Astrocyte (in vitro differentiated cells and primary cell): ENCODE results near the gene ACTR1A. TPM values are rescaled to one million over a fixed set of nuclear protein-coding genes. Genes with fewer than 3 reads are reported as not detected.

ENCODE experiments used
- DNase-seq: peaks from one replicate; pipeline ENCODE4 v3.0.0-alpha.2; 2010; ENCODE audit warnings: low read depth
- FAIRE-seq: peaks from 2 replicates; lab custom pipeline; 2011; peaks lifted over from hg19 to GRCh38; lab: Jason Lieb, UNC
- H2AFZ ChIP-seq: 2 replicates; pipeline ENCODE4 v1.6.0; 2012; ENCODE audit warnings: low read depth, low read length, inconsistent platforms
- H3K27ac ChIP-seq: 2 replicates; pipeline ENCODE4 v1.5.1; 2011; ENCODE audit warnings: low read depth, low read length, inconsistent platforms
- H3K27me3 ChIP-seq: 2 replicates; pipeline ENCODE4 v1.6.0; 2011; ENCODE audit warnings: low read length, inconsistent platforms; ENCODE audit not compliant: insufficient read depth
- H3K36me3 ChIP-seq: 2 replicates; pipeline ENCODE4 v1.5.1; 2011; ENCODE audit warnings: low read length, inconsistent platforms; ENCODE audit not compliant: insufficient read depth
- H3K4me1 ChIP-seq: 2 replicates; pipeline ENCODE4 v1.5.1; 2011; ENCODE audit warnings: low read length, inconsistent platforms; ENCODE audit not compliant: insufficient read depth
- H3K4me2 ChIP-seq: 2 replicates; pipeline ENCODE4 v1.6.0; 2012; ENCODE audit warnings: low read length, inconsistent platforms
- H3K4me3 ChIP-seq: 2 replicates; pipeline ENCODE4 v1.5.1; 2011; ENCODE audit warnings: low read depth, mild to moderate bottlenecking, low read length, inconsistent platforms; ENCODE audit not compliant: insufficient read depth
- H3K79me2 ChIP-seq: 2 replicates; pipeline ENCODE4 v1.6.0; 2012; ENCODE audit warnings: mild to moderate bottlenecking, low read length, inconsistent platforms; ENCODE audit not compliant: insufficient read depth
- H3K9ac ChIP-seq: 2 replicates; pipeline ENCODE4 v1.6.0; 2012; ENCODE audit warnings: mild to moderate bottlenecking, low read length, inconsistent platforms
- H3K9me3 ChIP-seq: 2 replicates; pipeline ENCODE4 v1.5.1; 2012; ENCODE audit warnings: low read depth, mild to moderate bottlenecking, low read length, inconsistent platforms; ENCODE audit not compliant: insufficient read depth
- H4K20me1 ChIP-seq: 2 replicates; pipeline ENCODE4 v1.6.0; 2012; ENCODE audit warnings: low read length, inconsistent platforms; ENCODE audit not compliant: insufficient read depth
- H3K27ac Mint-ChIP-seq: one replicate; pipeline ENCODE4 v1.8.0; 2021; ENCODE audit warnings: mild to moderate bottlenecking, mixed read lengths; ENCODE audit not compliant: unreplicated experiment
- H3K27me3 Mint-ChIP-seq: one replicate; pipeline ENCODE4 v1.8.0; 2021; ENCODE audit warnings: low read depth, mixed read lengths; ENCODE audit not compliant: unreplicated experiment
- H3K36me3 Mint-ChIP-seq: one replicate; pipeline ENCODE4 v1.8.0; 2021; ENCODE audit warnings: low read depth, mixed read lengths; ENCODE audit not compliant: unreplicated experiment
- H3K4me1 Mint-ChIP-seq: one replicate; pipeline ENCODE4 v1.8.0; 2021; ENCODE audit warnings: low read depth, mixed read lengths; ENCODE audit not compliant: unreplicated experiment
- H3K4me3 Mint-ChIP-seq: one replicate; pipeline ENCODE4 v1.8.0; 2021; ENCODE audit warnings: mild to moderate bottlenecking, moderate library complexity, mixed read lengths; ENCODE audit not compliant: unreplicated experiment
- H3K9me3 Mint-ChIP-seq: one replicate; pipeline ENCODE4 v1.8.0; 2021; ENCODE audit warnings: mild to moderate bottlenecking, mixed read lengths; ENCODE audit not compliant: unreplicated experiment
- EZH2 ChIP-seq: IDR thresholded peaks from 2 replicates; pipeline ENCODE4 v1.6.1; 2012; ENCODE audit warnings: mild to moderate bottlenecking, low read length, inconsistent platforms; ENCODE audit not compliant: insufficient read depth
- total RNA-seq: library from RNA; stranded (reverse); gene quantifications from 2 replicates; pipeline ENCODE4 v1.2.1, GENCODE V29; 2021
- TF ChIP-seq, protein P1 (sequence below): IDR thresholded peaks from 2 replicates; pipeline ENCODE4 v1.5.1; 2011; ENCODE audit warnings: low read depth, mild to moderate bottlenecking, inconsistent platforms, low read length, moderate library complexity; ENCODE audit not compliant: insufficient read depth

Gene ACTR1A
- total RNA-seq, 1 donor from 2014 or later: 155 TPM

- no peak within 1 kb of the TSS for H3K27ac ChIP-seq
- peaks cover 27% of the 10 kb centered on the region for H3K4me1 ChIP-seq
- Mint-ChIP-seq H3K27me3 (no peaks in the 10 kb centered on the region), H3K27ac (no peak within 1 kb of the TSS), H3K9me3 (no peaks in the 10 kb centered on the region), H3K36me3 (peaks cover 2% of the 10 kb centered on the region), H3K4me3 (peak within 1 kb of the TSS; percentile 79), H3K4me1 (peaks cover 28% of the 10 kb centered on the region)
- H3K9me3 ChIP-seq: no peaks in the 10 kb centered on the region
- no peaks in the 10 kb centered on the region for H4K20me1 ChIP-seq
- FAIRE-seq (no peak), DNase-seq (no peak)
- peak within 1 kb of the TSS; percentile 69 for H3K4me3 ChIP-seq
- peak within 1 kb of the TSS; percentile 90 for H2AFZ ChIP-seq
- H3K9ac ChIP-seq: peak within 1 kb of the TSS; percentile 74
- H3K79me2 ChIP-seq: no peaks in the 10 kb centered on the region
- peak within 1 kb of the TSS; percentile 99 for H3K4me2 ChIP-seq
- peak; percentile 13 for TF ChIP-seq EZH2
- TF ChIP-seq, protein P1, sequence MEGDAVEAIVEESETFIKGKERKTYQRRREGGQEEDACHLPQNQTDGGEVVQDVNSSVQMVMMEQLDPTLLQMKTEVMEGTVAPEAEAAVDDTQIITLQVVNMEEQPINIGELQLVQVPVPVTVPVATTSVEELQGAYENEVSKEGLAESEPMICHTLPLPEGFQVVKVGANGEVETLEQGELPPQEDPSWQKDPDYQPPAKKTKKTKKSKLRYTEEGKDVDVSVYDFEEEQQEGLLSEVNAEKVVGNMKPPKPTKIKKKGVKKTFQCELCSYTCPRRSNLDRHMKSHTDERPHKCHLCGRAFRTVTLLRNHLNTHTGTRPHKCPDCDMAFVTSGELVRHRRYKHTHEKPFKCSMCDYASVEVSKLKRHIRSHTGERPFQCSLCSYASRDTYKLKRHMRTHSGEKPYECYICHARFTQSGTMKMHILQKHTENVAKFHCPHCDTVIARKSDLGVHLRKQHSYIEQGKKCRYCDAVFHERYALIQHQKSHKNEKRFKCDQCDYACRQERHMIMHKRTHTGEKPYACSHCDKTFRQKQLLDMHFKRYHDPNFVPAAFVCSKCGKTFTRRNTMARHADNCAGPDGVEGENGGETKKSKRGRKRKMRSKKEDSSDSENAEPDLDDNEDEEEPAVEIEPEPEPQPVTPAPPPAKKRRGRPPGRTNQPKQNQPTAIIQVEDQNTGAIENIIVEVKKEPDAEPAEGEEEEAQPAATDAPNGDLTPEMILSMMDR: no peak
- no peaks in the 10 kb centered on the region for H3K27me3 ChIP-seq
- no peaks in the 10 kb centered on the region for H3K36me3 ChIP-seq
These were observed 51.2 kb downstream of the ACTR1A start, which contains the start of gene C10orf95 for GRCh38 chr10:102451105-102451969. TSS of gene C10orf95 (minus strand) at chr10:102451543. CDS start at chr10:102451093, 450 bp downstream.

DNA sequence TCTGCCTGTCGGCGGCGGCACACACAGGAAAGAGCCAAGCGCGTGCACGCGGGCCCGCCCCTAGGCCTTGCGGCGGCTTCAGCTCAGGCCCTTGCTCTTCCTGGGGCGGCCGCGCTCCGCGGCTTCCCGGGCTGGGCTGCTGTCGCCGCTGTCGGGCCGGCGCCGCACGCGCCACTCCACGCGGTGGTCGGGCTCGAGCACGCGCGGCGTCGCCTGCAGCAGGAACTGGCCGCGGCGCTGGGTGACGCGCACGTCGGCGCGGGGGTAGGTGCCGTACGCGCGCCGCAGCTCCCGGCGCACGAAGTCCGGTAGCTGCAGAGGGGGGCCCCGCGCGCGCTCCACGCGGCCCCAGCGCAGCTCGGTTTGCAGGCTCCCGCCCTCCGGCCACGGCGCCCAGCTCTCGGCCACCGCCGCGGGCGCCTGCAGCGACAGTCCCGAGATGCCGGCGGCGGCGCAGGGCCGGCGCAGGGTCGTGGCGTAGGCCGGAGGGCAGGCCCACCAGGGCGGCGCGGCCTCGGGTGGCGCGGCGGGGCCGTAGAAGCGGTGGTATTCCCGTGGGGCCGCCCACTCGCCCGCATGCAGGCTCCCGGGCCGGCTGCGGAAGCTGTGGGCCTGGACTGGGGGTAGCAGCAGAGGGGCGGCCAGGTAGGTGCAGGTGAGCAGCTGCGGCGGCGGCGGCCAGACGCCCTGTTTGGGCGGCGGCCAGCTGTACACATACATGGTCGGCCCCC lies 52.0 kb downstream of the ACTR1A start:
- Histone ChIP-seq H3K9ac (peak overlapping the region; percentile 74), H3K4me3 (peak overlapping the region; percentile 69), H3K4me2 (peak overlapping the region; percentile 99), H3K27ac (no peak overlapping the region), H3K36me3 (no peaks in the 10 kb centered on the region), H3K27me3 (no peaks in the 10 kb centered on the region), H4K20me1 (no peaks in the 10 kb centered on the region), H3K9me3 (no peaks in the 10 kb centered on the region), H3K79me2 (no peaks in the 10 kb centered on the region), H3K4me1 (peaks cover 23% of the 10 kb centered on the region), H2AFZ (peak overlapping the region; percentile 90)
- no peak for FAIRE-seq
- Mint-ChIP-seq H3K9me3 (no peaks in the 10 kb centered on the region), H3K27me3 (no peaks in the 10 kb centered on the region), H3K27ac (no peak overlapping the region), H3K4me3 (peak overlapping the region; percentile 92), H3K4me1 (peaks cover 20% of the 10 kb centered on the region), H3K36me3 (peaks cover 2% of the 10 kb centered on the region)
- peak; percentile 62 for DNase-seq
- no peak for TF ChIP-seq EZH2
- TF ChIP-seq, protein P1: no peak
